MM.1S (cell line): ENCODE measurements around the gene ADARB2.

Experiments
- DNase-seq: peaks from one replicate; pipeline ENCODE4 v3.0.0-alpha.2; 2015
- H2AFZ ChIP-seq: fragments of 300-600 bp; sonication (generic); 2 replicates; pipeline ENCODE4 v1.6.0; 2016; ENCODE audit warnings: antibody characterized with exemption, low read length
- H3F3A ChIP-seq: fragments of 300-600 bp; sonication (generic); 2 replicates; pipeline ENCODE4 v1.6.1; 2016; ENCODE audit warnings: mild to moderate bottlenecking, antibody characterized with exemption, low read length, moderate library complexity, mixed read lengths; ENCODE audit not compliant: insufficient read depth
- H3K27ac ChIP-seq: fragments of 300-600 bp; sonication (generic); 2 replicates; pipeline ENCODE4 v1.5.1; 2016; ENCODE audit warnings: mild to moderate bottlenecking, low read length
- H3K27me3 ChIP-seq: fragments of 300-600 bp; sonication (generic); replicated peaks from 2 replicates; pipeline ENCODE4 v1.6.0; 2016; ENCODE audit warnings: low read length; ENCODE audit not compliant: insufficient read depth
- H3K36me3 ChIP-seq: fragments of 300-600 bp; sonication (generic); replicated peaks from 2 replicates; pipeline ENCODE4 v1.6.1; 2016; ENCODE audit warnings: mild to moderate bottlenecking, low read length, mixed read lengths; ENCODE audit not compliant: insufficient read depth
- H3K4me1 ChIP-seq: fragments of 300-600 bp; sonication (generic); 2 replicates; pipeline ENCODE4 v1.6.1; 2016; ENCODE audit warnings: low read length, mixed read lengths
- H3K4me2 ChIP-seq: fragments of 300-600 bp; sonication (generic); 2 replicates; pipeline ENCODE4 v1.6.0; 2016; ENCODE audit warnings: low read depth, low read length
- H3K4me3 ChIP-seq: fragments of 300-600 bp; sonication (generic); 2 replicates; pipeline ENCODE4 v1.5.1; 2016; ENCODE audit warnings: low read length, mixed read lengths
- H3K79me2 ChIP-seq: fragments of 300-600 bp; sonication (generic); 2 replicates; pipeline ENCODE4 v1.6.1; 2016; ENCODE audit warnings: mixed run types, low read length, mixed read lengths
- H3K9ac ChIP-seq: fragments of 300-600 bp; sonication (generic); 2 replicates; pipeline ENCODE4 v1.6.1; 2016; ENCODE audit warnings: low read length, mixed read lengths
- H3K9me2 ChIP-seq: fragments of 300-600 bp; sonication (generic); replicated peaks from 2 replicates; pipeline ENCODE4 v1.6.1; 2016; ENCODE audit warnings: mild to moderate bottlenecking, low read length, mixed read lengths; ENCODE audit not compliant: insufficient read depth
- H3K9me3 ChIP-seq: fragments of 300-600 bp; sonication (generic); replicated peaks from 2 replicates; pipeline ENCODE4 v1.6.1; 2016; ENCODE audit warnings: mild to moderate bottlenecking, low read length, mixed read lengths; ENCODE audit not compliant: insufficient read depth
- H4K20me1 ChIP-seq: fragments of 300-600 bp; sonication (generic); 2 replicates; pipeline ENCODE4 v1.6.1; 2016; ENCODE audit warnings: mild to moderate bottlenecking, low read length, moderate library complexity, mixed read lengths; ENCODE audit not compliant: insufficient read depth
- EZH2 ChIP-seq: fragments of 300-600 bp; sonication (generic); optimal IDR thresholded peaks from 2 replicates; pipeline ENCODE3; 2017; ENCODE audit warnings: low read depth, mild to moderate bottlenecking, antibody characterized with exemption, low read length, mixed read lengths
- EZH2phosphoT487 ChIP-seq: fragments of 300-600 bp; sonication (generic); IDR thresholded peaks from 2 replicates; pipeline ENCODE4 v1.6.1; 2018; ENCODE audit warnings: antibody characterized with exemption, low read length
- TF ChIP-seq, protein P1 (sequence below): fragments of 300-600 bp; sonication (generic); IDR thresholded peaks from 2 replicates; pipeline ENCODE4 v1.5.1; 2016; ENCODE audit warnings: antibody characterized with exemption, low read length, mixed read lengths

Gene ADARB2

DNA sequence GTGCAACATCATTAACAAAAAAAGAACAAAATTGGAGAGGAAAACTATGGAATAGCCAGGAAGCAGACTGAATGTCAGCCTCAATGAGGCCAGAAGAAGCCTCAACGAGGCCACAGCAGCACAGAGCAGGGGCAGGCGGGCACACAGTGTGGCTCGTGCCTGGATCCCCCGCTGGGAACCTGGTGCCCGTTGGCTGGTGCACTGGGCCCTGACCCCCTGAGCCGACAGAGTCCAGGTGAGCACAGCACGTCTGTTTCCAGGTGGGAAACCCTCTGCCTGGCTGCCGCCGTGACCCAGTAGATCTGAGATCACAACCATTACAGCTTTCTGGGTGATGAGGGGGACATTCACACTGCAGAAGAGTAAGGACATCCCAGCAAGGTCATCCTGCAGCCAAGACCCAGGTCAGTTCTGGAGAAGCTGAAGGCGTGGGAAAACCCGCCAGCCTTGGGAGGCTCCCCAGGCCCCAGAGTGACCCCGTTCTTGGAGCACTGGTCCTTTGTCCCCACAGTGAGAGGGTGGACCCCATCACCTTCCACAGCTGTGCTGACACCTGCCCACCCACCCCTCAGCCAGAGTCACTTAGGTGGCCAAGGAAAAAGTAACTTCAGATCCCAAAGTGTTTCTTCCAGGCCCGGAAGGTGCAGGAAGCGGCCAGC is 222.1 kb downstream of the ADARB2 start:
- no peaks in the 10 kb centered on the region for H3F3A ChIP-seq
- H3K9ac ChIP-seq, result no peak overlapping the region
- H3K79me2 ChIP-seq, result no peaks in the 10 kb centered on the region
- H2AFZ ChIP-seq, result no peak overlapping the region
- H3K4me3 ChIP-seq, result no peak overlapping the region
- H3K4me2 ChIP-seq, result no peak overlapping the region
- H3K36me3 ChIP-seq, result no peaks in the 10 kb centered on the region
- TF ChIP-seq, protein P1, sequence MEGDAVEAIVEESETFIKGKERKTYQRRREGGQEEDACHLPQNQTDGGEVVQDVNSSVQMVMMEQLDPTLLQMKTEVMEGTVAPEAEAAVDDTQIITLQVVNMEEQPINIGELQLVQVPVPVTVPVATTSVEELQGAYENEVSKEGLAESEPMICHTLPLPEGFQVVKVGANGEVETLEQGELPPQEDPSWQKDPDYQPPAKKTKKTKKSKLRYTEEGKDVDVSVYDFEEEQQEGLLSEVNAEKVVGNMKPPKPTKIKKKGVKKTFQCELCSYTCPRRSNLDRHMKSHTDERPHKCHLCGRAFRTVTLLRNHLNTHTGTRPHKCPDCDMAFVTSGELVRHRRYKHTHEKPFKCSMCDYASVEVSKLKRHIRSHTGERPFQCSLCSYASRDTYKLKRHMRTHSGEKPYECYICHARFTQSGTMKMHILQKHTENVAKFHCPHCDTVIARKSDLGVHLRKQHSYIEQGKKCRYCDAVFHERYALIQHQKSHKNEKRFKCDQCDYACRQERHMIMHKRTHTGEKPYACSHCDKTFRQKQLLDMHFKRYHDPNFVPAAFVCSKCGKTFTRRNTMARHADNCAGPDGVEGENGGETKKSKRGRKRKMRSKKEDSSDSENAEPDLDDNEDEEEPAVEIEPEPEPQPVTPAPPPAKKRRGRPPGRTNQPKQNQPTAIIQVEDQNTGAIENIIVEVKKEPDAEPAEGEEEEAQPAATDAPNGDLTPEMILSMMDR, result no peak
- TF ChIP-seq EZH2phosphoT487, result no peak
- TF ChIP-seq EZH2, result no peak
- H3K4me1 ChIP-seq, result no peaks in the 10 kb centered on the region
- H3K27me3 ChIP-seq, result no peaks in the 10 kb centered on the region
- no peak for DNase-seq
- no peak overlapping the region for H3K27ac ChIP-seq
- no peaks in the 10 kb centered on the region for H4K20me1 ChIP-seq
- H3K9me3 ChIP-seq, result no peaks in the 10 kb centered on the region
- no peaks in the 10 kb centered on the region for H3K9me2 ChIP-seq

GRCh38 chr10:1514681-1515080 is 222.6 kb downstream of the ADARB2 start:
- Histone ChIP-seq H3K4me1 (no peaks in the 10 kb centered on the region), H3K27ac (no peak overlapping the region), H3K27me3 (no peaks in the 10 kb centered on the region), H3K9ac (no peak overlapping the region), H3F3A (no peaks in the 10 kb centered on the region), H3K79me2 (no peaks in the 10 kb centered on the region), H3K4me2 (no peak overlapping the region), H3K9me2 (no peaks in the 10 kb centered on the region), H4K20me1 (no peaks in the 10 kb centered on the region), H2AFZ (no peak overlapping the region), H3K9me3 (no peaks in the 10 kb centered on the region), H3K36me3 (no peaks in the 10 kb centered on the region), H3K4me3 (no peak overlapping the region)
- TF ChIP-seq, protein P1, result no peak
- TF ChIP-seq EZH2, result no peak
- no peak for TF ChIP-seq EZH2phosphoT487
- DNase-seq, result no peak

- TF ChIP-seq EZH2 (no peak), EZH2phosphoT487 (no peak)
- TF ChIP-seq, protein P1, result no peak
These were observed 224.1 kb downstream of the ADARB2 start for GRCh38 chr10:1513221-1513620.

More at GRCh38 chr10:1513221-1513620, 224.1 kb downstream of the ADARB2 start:
- no peak overlapping the region for H3K27ac ChIP-seq
- no peak overlapping the region for H3K4me2 ChIP-seq
- H3K4me1 ChIP-seq, result no peaks in the 10 kb centered on the region
- H3K27me3 ChIP-seq, result no peaks in the 10 kb centered on the region
- H3K36me3 ChIP-seq, result no peaks in the 10 kb centered on the region
- no peaks in the 10 kb centered on the region for H4K20me1 ChIP-seq
- DNase-seq, result no peak
- H3K9me2 ChIP-seq, result no peaks in the 10 kb centered on the region
- no peak overlapping the region for H3K4me3 ChIP-seq
- H3K9ac ChIP-seq, result no peak overlapping the region
- H3K79me2 ChIP-seq, result no peaks in the 10 kb centered on the region
- H2AFZ ChIP-seq, result no peak overlapping the region
- no peaks in the 10 kb centered on the region for H3K9me3 ChIP-seq
- H3F3A ChIP-seq, result no peaks in the 10 kb centered on the region
